ENCODE results near the gene SYCP2.
"Not testable (repeated sequence)": the region's sequence is repeated elsewhere in the genome, so short reads cannot be mapped to it uniquely, and the experiment has no call there.

The SYCP2 gene

DNA sequence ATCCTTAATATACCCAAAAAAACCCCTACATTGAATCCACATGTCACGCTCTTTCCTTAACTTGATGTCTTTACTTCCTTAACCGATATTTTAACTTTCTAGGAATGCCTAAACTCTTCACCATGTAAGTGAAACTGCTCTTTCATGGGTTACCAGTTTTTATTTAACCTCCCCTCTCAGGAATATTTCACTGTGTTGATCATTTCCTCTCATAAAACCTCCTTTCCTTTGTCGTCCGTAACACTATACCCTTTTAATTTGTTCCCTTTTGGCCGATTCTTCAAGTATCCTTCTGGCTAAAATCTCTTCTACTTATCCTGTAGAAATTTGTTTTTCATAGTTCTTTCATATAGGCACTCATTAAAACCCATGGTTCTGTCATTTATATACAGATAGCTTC is 24.6 kb downstream of the SYCP2 start:
- no peak for DNase-seq (ENCODE audit: low read depth)

DNA sequence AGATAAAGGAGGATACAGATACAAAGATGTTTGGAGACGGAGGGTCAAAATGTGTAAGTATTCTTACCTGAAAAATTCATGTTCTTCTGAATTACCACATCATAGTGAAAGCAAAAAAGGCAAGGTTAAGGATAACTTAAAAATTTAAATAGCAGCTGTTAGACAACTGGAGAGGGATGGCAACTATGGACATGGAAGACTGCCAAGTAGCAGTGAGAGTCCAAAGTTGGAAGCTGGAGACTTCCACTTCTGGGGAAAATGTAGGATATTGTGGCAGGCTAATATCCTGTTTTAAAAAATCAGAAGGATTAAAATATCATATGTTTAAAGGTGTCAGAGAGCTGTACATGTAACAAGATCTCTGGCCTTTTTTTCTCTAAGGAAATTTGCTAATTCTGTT is 29.8 kb downstream of the SYCP2 start:
- DNase-seq (ENCODE audit: low read depth): no peak

DNA sequence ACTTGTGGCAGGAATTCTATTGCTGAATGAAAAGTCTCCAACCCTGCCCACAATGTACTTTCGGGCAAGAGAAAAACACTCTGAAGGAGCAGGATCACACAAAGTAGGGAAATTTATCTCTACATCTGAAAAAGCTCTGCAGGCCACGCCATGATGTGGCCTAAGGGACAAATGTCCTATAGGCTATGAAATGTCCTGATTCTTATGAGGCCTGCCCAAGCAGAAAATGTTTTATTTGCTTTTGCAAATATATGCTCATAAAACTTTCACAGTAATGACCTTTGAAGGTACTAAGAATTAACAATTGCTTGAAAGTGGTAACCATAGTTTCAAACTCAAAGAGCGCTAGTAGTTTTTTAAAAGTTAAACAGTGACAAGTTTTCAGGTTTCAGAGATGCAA is 31.0 kb downstream of the SYCP2 start:
- DNase-seq (ENCODE audit: low read depth): no peak

DNA sequence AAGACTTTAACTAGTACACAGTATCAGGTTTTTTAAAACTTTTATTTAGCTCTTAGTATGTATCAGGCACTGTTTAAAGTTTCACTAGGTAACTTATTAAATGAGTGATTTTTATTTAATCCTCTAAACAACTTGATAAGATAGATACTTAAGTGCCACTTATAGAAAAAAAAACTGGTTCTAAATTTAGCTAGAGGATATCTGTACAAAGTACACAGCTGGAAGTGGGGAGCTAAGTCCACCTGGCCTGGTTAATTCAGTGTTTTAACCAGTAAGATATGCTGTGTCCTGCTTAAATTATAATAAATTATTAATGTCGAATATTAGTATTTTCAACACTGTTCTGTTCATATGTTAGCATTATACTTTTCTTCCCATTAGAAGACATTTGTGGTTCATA is 37.5 kb downstream of the SYCP2 start:
- no peak for DNase-seq (ENCODE audit: low read depth)

DNA sequence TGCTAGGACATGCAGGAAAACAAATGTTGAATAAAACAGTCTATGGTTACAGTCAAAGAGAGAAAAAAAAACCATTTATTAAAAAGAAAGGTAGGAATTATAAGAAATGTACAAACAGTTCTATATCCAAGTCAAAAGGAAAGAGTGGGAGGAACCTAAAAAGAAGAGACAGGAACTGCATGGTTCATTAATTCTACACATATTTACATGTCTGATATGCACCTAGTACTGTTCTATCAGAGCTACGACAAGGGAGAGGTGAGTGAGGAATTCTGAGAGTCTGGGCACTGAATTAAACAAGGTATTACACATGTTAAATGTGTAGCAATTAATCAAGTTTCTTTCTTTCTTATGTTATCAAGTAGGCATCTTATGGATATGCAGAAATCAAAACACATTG is 41.9 kb downstream of the SYCP2 start:
- DNase-seq (ENCODE audit: low read depth): no peak

DNA sequence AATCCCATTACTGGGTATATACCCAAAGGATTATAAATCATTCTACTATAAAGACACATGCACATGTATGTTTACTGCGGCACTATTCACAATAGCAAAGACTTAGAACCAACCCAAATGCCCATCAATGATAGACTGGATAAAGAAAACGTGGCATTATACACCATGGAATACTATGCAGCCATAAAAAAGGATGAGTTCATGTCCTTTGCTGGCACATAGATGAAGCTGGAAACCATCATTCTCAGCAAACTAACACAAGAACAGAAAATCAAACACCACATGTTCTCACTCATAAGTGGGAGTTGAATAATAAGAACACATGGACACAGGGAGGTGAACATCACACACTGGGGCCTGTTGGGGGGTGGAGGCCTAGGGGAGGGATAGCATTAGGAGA is 43.4 kb downstream of the SYCP2 start:
- not testable (repeated sequence) for DNase-seq (ENCODE audit: low read depth)

DNA sequence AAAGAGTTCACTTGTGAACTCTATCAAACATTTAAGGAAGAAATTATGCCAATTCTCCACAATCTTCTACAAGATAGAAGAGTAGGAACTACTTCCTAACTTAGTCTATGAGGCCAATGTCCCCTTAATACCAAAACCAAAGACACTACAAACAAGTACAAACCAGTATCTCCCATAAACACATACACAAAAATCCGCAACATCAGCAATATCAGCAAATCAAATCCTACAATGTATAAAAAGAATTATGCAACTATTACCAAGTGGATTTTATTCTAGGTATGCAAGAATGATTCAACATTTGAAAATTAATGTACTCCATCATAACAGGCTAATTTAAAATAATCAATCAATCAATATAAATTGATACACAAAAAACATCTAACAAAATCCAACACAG is 45.4 kb downstream of the SYCP2 start:
- no peak for DNase-seq (ENCODE audit: low read depth)

DNA sequence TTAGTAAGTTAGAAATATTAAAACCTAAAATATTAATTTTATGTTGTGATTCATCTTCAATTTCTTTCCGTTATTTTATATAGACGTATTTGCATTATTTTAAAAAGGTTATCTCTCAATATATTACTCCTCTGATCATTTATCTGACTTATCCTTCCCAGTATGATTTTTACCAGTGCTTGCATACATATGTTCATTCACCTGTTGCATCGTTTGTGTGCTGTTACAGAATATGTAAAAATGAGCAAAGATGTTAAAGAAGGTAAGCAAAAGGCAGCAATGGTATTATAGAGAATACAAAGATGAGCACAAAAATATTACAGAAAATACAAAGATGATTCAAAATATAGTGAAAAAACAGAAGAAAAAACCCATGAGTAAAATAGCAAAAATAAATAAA is 48.9 kb downstream of the SYCP2 start:
- DNase-seq (ENCODE audit: low read depth): no peak

DNA sequence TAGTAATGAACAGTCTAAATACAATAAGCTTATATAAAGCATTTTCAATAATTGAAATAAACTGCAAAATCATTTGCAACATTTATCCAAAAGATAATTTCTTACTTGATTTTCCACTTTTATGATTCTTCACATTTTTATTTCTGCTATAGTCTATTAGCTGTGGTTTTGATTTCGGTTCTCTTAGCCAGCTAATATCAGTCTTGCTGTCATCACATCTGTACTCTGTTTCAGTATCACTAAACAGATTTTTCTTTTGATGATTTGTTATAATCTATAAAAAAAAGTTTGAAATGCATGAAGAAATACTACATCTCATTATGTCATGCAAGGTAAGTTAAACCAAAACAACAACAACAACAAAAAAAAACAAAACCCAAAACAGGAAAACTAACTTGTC is 53.2 kb downstream of the SYCP2 start:
- DNase-seq (ENCODE audit: low read depth): no peak

DNA sequence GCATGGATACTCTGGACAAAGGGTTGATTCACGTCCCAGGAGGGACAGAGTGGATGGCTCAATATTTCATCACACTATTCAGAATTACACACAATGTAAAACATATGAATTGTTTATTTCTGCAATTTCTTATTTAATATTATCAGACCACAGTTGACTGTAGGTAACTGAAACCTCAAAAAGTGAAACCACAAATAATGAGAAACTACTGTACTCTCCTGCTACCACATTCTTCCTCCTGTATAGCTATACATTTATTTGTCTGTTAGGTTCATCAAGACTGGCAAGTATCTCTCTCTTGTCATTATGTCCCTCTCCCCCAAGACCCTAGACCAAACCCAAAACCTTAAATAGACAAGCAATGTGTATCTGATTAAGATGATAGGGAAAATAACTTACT is 60.0 kb downstream of the SYCP2 start:
- DNase-seq (ENCODE audit: low read depth): no peak

DNA sequence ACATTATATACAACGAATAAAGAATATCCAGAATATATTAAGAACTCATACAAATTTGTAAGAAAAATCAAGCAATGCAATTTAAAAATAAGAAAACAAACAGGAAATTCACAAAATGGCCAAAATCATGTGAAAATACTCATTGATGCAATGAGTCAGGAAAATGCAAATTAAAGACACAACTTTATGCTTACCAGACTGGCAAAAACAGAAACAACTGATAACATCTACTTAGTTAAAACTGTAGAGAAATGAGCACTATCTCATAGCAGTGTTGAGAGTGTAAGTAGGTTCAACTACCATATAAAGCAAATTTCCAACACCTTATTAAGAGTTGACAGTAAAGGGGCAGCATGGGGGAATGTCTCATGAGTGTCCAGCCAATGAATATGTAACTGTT is 62.3 kb downstream of the SYCP2 start:
- DNase-seq (ENCODE audit: low read depth): no peak

DNA sequence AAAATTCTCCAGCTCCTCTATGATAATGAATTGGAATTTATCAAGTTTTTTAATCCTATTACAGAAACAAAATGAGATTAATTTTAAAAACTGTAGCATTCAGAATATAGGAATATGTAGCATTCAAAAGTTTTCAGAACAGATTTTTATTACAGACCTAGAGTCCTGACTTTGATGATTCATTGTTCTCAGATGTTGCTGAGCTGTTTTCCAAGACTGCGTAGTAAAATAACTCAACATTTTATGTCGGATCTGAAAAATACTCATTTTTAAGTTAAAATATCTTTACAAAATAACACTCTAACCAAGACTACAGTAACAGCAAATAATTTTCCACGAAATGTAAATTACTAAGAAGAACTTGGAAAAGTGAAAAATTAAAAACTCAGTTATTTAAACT is 67.1 kb downstream of the SYCP2 start:
- DNase-seq (ENCODE audit: low read depth): no peak

DNA sequence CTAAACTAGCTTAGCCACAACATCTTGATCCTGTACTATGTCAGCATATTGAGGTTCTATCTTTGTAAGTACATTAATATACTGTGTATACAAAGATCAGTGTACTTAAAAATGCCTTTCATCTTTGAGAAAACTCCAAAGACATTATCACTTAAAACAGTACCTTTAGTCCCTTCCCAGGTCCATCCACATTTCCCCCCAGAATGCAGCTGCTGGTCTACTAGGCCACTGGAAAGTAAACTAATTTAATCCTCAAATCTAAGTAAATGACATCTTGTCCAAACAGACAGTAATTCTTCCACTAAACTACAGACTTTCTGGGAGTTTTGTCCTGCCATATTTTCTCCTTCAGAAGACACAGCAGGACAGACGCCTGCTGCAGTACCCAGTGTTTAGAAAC is 68.7 kb downstream of the SYCP2 start:
- no peak for DNase-seq (ENCODE audit: low read depth)

DNA sequence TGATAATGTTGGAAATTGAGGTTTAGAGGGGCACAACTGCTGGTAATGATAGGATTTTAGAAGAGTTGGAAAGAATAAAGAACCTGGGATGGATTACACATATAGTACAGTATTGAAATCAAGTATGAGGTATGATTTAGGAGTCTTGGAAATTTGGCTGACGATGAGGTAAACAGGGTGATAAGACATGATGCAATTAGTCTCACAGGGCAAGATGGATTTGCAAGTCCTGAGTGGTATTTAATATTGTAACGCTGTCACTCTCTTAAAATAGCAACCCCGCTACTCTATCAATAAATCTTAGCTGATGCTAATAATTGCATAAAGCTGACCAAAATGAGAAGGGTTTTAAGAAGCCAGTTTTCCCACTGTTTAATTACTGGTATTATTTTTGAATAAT is 70.4 kb downstream of the SYCP2 start:
- no peak for DNase-seq (ENCODE audit: low read depth)

DNA sequence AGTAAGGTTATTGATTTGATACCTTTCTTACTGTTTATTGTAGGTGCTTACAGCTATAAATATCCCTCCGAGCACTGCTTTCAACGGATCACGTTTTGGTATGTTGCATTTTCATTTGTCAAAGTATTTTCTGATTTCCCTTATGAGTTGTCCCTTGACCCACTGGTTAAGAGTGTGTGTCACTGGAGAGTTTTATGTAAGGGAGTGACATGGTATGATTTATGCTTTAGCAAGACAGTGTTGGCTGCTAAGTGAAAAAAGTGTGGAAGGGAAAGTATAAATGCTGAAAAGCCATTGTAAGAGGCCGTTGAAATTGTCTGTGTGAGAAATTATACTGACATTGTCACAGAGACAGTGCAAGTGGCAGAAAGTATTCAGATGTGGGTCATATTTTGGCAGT is 72.0 kb downstream of the SYCP2 start:
- no peak for DNase-seq (ENCODE audit: low read depth)

DNA sequence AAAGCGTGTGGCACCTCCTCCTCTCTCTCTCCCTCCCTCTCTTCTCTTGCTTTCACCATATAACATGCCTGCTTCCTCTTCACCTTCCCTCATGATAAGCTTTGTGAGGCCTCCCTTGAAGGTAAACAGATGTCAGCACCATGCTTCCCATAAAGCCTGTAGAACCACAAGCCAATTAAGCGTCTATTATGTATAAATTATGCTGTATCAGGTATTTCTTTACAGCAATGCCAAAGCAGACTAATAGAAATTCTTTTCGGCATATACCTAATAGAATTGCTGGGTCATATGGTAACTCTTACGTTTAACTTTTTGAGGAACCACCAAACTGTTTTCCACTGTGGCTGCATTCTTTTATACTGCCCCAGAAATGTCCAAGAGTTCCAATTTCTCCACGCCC is 75.0 kb downstream of the SYCP2 start:
- DNase-seq (ENCODE audit: low read depth): no peak

DNA sequence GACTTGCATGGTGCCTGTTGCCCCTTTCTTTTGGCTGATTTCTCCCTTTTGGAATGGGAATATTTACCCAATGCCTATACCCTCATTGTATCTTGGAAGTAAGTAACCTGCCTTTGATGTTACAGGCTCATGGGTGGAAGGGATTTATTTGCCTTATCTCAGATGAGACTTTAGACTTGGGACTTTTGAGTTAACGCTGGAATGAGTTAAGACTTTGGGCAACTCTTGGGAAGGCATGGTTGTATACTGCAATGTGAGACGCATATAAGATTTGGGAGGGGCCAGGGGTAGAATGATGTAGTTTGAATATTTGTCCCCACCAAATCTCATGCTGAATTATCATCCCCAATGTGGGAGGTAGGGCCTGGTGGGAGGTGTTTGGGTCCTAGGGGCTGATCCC is 75.5 kb downstream of the SYCP2 start:
- DNase-seq (ENCODE audit: low read depth): no peak

DNA sequence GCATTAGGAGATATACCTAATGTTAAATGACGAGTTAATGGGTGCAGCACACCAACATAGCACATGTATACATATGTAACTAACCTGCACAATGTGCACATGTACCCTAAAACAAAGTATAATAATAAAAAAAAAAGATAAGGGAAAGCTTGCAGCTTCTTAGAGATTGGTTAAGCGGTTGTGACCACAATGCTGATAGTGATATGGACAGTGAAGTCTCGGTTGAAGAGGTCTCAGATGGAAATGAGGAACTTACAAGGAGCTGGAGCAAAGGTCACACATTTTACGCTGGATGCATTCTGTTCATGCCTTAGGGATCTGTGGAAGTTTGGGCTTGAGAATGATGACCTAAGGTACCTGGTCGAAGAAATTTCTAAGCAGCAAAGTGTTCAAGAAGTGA is 76.5 kb downstream of the SYCP2 start:
- not testable (repeated sequence) for DNase-seq (ENCODE audit: low read depth)

DNA sequence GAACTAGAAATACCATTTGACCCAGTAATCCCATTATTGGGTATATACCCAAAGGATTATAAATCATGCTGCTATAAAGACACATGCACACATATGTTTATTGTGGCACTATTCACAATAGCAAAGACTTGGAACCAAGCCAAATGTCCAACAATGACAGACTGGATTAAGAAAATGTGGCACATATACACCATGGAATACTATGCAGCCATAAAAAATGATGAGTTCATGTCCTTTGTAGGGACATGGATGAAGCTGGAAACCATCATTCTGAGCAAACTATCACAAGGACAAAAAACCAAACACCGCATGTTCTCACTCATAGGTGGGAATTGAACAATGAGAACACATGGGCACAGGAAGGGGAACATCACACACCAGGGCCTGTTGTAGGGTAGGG is 76.9 kb downstream of the SYCP2 start:
- DNase-seq (ENCODE audit: low read depth): not testable (repeated sequence)

DNA sequence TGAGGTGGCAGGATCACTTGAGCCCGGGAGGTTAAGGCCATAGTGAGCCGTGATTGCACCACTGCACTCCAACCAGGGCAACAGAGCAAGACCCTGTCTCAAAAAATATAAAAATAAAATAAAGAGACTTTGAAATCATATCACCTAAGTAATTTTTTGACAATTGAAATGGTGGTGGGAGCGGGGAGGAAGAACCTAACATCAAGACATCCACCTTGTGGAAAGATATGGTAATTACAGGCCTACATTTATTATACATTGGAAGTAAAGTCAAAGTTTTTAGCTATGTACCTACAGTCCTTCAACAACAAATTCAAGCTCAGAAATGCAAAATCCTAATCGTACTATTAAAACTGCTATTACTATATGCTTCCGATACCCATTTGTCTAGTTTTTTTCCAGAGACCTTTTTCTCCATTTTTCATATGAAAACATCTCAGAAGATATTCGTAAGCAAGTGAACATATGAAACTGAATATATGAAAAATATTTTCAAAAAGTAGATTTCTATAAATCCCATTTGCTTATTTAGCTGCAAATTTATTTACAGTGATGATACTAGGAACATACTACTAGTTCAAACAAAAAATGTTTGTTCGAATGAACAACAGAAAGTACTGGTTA is 83.3 kb downstream of the SYCP2 start:
- no peak for DNase-seq (ENCODE audit: low read depth)

DNA sequence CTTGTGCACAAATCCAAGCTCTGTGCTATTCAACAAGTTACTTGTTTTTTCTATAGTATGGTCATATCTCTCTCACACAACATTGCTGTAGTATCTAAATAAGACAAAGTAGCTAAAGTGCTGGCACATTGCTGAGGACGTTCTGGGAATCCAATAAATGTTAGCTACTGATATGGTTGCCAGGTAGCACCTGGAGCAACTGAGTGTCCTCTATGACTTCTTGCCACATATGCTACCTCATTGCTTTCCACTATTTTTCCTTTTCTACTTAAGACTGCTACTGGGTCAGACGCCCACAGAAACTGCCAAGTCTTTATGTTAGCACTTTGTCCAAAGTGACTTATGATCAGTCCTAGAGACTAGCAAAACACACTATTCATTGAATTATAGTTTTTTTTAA is 85.3 kb downstream of the SYCP2 start:
- no peak for DNase-seq (ENCODE audit: low read depth)

DNA sequence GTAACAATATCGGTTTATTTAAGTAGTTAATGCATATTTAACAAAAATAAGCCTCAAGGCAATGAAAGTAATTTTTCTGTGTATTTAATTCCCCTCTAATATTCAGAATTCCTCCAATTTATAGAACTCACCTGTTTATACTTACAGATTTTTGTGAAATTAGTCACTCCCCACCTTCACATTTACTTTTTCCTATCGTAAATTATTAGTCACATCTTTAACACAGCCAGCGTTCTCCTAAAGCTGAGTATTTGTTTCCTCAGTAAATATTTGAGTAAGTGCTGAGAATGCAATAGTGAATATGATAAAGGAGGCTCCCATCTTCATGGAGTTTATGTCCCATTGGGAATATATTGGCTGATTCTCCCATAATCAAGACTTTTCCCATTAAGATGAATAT is 88.0 kb downstream of the SYCP2 start:
- no peak for DNase-seq (ENCODE audit: low read depth)

DNA sequence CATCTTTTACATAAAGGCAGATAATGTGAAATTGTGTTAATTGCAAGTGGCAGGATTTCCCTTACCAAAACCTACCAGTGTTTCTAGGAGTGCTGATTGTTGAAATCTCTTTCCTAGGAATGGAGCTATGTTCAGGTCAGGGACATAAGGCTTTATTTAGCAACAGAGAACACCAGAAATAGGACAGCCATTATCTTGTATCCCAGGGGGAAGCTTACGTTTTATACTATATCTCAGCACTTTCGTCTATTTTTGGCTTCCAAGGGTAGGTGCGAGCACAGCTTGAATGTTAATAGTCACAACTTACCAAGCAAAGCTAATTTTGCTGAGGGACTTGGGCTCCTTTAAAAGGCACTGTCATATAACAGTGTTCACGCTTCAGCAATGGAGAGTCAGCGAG is 94.0 kb downstream of the SYCP2 start:
- no peak for DNase-seq (ENCODE audit: low read depth)

DNA sequence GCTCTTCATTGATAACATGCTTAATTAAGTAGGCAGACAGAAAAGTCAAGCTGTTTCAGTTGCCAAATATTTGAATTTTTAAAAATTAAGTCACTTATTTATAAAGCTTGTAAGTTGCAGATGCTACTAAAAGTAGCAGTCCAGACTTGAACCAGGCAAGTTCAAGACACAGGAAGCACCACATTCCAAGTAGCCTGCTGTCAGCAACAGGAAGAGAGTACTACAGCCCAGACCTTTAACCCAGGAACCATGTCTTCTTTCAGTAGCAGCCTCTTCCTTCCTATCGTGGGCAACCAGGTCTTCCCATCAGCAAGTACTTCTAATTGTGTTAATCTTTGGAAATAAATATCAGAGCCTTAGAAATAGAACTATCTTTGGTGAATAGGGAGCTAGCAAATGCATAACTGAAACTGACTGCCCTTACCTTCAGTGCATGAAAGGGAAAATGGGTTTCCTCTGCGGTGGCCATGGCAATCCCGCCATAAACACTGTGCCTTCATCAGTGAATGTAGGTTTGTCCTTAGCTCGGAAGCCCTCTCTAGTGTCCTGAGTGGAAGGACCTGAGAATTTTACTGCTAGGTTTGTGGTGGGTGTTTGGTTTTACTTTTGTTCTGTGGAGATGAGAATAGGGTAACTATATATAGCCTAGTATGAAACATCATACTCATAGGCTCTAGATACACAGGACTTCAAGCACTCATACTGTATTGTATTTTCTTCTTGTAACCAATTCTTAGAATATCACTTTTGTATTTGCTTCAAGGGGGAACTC is 95.6 kb downstream of the SYCP2 start:
- DNase-seq (ENCODE audit: low read depth): no peak
